ENCODE results near the gene ACOXL.

ACOXL gene

DNA sequence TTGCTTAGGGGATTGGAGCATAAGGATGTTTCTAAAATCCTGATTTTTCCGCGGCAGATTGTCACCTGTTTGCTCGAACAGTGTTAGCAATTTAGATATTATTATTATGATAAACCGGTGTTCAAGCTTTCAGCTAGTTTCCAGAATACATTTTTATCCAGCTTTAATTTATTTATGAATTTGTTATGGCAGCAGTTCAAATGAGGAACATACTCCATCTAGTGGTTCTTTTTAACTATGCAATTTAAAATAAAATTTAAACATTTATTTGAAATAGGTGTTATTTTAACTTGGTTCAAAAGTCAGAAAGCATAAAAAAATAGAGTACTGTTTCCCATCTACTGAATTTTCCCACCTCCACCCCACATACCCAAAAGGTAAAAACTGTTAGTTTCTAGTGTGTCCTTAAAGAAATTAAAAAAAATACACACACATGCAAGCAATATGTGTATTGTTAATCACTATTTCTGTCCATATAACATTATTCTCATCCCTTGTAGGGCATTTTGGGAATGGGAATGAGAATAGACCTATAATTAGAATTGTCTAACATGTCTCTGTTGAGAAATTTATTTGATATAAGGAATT lies 23.2 kb downstream of the ACOXL start:
- no peak for DNase-seq (ENCODE audit: low read depth)

DNA sequence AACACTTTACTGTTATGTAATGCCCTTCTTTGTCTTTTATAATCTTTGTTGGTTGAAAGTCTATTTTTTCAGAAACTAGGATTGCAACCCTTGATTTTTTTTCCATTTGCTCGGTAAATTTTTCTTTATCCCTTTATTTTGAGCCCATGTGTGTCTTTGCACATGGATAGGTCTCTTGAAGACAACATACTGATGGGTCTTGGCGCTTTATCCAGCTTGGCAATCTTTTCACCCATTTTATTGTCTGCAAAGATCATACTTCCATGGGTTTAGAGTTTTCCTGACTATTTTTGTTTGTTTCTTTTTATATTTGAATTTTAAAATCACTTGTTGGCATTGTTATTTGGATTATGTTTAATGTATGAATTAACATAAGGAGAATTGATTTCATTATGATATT lies 27.0 kb downstream of the ACOXL start:
- no peak for DNase-seq (ENCODE audit: low read depth)

DNA sequence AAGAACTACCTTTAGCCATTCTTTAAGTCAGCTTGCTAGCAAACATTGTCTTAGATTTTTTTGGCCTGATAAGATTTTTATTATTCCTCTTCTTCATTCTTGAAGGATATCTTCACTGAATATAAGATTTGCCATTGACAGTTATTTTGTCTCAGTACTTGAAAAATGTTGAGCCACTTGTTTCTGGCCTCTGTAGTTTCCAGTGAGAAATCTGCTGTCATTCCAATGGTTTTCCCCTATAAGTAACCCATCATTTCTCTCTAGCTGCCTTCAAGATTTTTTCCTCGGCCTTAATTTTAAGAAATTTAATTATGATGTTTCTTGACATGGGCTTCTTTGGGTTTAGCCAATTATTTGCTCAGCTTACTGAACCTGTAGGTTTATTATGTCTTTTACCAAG lies 32.6 kb downstream of the ACOXL start:
- DNase-seq (ENCODE audit: low read depth) = no peak

DNA sequence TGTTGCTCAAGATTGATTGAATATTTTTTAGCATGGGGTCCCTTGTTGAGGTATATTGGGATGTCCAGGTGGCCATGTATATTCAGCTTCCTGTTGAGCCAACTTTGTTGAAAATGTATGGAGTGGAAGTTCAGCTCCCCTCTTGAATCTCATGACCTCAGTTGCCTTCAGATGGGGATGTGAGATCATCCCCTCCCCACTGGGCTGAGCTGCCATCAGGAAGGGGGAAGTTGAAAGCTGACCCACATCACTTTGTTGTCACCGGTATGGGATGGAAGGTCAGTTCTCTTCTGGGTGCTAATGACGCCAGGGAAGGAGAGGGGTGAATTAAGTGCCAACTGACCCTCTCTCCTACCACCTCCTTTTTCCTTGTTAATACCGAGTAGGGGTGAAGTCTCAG lies 33.9 kb downstream of the ACOXL start:
- DNase-seq (ENCODE audit: low read depth) = no peak

DNA sequence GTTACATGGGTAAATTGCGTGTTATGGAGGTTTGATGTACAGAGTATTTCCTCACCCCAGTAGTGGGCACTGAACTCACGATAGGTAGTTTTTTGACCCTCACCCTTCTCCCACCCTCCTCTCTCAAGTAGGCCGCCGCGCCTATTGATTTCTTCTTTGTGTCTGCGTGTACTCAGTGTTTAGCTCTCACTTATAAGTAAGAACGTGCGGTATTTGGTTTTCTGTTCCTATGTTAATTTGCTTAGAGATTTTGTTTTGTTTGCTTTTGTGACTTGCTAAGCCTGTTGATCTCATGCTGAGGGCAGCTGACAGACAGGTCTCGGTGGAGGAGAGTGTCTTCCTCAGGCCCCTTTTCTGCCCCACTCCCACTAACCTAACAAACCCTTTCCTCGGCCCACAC lies 36.2 kb downstream of the ACOXL start:
- DNase-seq (ENCODE audit: low read depth) = no peak

DNA sequence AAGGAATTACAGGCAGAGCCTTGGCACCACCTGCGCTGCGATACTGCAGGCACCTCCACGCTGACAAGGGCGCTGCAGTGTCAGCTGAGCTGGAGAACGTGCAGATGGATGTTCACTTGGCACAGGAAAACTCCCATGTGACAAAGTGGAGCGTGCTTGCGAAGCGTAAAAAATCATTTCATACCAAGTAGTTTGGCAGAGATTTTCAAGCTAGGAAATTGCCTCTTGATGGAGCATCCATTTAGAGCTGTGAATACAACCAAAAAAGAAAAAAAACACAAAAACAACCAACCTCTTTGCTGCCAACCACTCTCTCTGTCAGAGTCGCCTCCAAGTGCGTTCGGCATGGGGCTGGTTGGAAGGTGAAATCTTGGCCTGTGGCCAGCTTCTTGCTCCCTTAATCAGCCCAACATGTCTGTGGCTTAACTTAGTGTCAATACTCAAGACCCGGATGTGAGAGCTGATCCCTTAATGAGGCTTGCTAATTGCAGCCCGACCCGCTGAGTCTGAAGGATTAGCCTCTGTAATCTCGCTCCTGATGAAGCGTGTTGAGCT lies 38.1 kb downstream of the ACOXL start:
- no peak for DNase-seq (ENCODE audit: low read depth)

DNA sequence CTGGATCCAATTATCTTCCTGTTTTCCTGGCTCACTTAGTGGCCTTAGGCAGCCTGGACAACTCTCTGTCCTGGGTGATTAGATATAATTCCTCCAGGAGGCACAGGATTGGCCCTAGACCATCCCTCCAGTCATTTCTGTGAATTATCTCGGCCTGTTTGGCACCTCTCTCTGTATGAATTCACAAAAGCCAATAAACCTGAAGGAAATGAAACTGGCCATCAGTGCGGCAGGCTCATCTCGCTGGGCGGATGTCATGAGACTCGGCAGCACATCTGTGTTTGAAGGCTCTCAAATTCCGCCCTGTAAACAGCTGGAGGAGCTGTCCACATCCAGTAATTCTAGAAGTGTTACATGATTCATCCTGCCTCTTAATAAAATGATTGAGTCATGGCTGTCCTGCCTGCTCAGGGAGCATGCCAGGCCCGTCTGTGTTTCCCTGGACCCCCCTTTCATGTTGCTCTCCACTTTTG lies 38.6 kb downstream of the ACOXL start:
- peak; percentile 9 for DNase-seq (ENCODE audit: low read depth)

DNA sequence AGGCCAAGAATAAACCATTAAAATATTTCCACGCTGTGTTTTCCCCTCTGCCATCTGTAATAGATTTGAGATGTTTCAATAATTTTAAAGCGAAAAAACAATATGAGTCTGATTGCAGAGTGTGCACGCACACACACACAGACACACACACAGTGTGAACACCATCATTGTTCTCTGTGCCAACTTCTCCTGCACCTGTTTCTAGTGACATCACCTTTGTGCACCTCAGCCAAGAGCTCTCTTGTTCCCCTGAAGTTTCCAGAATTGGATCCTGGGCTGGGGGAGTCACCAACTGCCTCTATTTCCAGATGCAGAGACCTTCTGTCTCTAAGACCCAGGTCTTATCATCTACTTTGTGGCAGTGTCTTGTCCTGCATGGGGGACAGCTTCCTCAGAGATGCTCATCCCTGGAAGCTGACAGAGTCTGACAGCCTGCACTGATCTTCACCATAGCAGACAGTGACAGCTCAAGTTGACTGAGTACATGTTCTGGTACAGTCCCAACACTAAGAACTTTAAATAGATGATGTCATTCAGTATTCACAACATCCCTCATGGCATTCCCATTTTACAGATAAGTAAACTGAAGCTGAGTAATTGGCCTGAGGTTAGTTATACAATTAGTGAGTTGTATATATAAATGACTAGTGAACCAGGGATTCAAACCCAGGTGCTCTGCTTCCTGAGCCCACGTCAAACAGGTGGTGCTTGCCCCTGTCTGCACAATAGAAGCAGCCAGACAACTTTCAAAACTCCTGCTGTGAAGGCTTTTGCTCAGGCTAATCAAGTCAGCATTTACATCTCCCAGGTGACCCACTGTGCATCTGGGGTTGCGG lies 39.4 kb downstream of the ACOXL start:
- no peak for DNase-seq (ENCODE audit: low read depth)

DNA sequence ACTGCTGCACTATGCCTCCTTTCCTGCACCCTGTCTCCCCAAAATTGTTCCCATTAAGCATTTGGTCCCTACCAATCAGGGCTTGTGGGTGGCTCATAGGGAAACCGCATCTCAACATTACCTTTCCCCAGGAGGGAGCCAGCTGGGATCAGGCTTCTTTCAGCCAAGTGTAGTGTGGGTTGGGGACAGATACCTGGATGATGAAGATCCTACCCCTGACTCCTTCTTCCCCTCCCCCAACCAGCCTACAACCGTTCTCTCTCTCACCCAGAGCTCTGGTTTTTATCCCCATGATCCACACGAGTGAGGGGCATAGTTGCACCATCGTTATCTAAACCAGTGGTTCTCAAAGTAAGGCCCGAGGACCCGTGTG lies 40.0 kb downstream of the ACOXL start:
- no peak for DNase-seq (ENCODE audit: low read depth)

DNA sequence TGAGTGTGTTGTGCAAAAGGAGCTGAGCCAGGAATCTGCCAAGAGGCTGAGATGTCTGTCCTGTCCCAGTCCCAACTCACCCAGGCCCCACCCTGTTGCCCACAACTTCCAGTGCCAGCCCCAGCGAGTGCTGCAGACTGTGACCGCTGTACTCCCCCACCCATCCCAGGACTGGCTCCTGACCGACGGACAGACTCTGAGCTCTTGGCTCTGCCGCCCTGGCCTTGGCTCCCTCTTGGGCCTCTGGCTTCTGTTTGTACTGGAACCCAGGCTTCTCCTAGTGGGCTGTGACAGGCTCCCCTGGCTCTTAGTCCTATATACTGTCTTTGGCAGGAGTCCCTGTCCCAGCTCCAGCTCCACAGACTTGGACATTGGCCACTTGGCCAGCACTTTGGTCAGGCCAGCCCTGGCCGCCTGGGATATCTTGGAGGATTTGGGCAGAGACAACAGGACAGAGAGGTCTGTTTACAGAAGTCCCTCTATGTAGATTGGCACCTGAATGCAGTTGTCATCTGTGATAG lies 41.1 kb downstream of the ACOXL start:
- no peak for DNase-seq (ENCODE audit: low read depth)

DNA sequence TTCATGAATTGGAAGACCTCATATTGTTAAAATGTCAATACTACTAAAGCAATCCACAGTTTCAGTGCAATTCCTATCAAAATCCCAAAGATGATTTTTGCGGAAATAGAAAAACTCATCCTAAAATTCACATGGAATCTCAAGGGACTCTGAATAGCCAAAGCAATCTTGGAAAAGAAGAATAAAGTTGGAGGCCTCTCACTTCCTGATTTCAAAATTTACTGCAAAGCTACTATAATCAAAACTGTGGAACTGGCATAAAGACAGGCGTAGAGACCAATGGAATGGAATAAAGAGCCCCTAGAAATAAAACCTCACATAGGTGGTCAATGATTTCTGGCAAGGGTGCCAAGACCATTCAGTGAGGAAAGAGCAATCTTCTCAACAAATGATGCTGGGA lies 42.3 kb downstream of the ACOXL start:
- DNase-seq (ENCODE audit: low read depth) = no peak

DNA sequence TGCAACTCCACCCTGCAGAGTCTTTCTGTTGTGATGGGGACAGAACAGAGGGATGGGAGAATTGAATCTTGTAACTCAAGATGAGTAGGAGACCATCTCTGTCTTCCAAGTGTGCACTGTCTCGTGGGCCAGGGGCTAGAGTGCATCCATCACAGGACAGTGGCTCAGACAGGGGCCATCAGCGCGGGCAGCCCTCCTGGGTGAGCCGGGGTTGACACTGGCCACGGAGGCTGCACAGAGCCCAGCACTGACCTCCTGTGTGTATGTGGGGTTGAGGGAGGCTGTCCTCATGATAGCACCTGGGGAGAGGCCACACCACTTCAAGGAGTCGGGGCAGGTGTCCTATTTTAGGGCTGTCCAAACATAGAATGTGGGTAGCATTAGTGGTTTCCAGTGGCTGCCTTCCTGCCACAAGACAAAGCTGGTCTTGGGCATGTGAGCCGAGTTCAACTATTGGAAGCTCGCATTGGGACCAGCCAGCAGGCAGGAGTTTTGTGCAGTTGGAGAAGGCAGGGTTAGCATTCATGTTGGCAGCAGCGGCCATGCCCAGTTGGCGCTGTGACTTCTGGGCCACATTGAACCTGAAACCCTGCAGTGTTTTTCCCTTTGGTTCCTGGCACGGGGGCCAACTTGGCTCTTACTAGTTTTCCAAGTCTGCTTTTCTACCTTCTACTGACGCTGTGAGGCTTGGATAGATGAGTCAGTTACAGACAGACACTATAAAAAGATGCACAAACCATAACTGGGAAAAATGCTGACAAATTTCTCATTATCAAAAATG lies 45.3 kb downstream of the ACOXL start:
- no peak for DNase-seq (ENCODE audit: low read depth)

DNA sequence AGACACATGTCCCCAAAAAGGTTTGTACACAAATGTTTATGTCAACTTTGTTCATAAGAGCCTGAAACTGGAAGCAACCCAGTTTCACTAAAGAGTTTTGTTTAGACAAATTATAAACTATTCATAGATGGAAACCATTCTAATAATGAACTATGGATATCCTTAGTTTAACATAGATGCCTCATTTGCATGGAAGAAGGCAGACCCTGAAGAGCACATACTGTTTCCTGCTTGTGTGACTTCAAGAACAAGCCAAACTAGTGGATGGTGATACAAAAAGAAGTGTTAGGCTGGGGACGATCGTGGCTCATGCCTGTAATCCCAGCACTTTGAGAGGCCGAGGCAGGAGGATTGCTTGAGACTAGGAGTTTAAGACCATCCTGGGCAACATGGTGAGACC lies 48.1 kb downstream of the ACOXL start:
- DNase-seq (ENCODE audit: low read depth) = no peak

DNA sequence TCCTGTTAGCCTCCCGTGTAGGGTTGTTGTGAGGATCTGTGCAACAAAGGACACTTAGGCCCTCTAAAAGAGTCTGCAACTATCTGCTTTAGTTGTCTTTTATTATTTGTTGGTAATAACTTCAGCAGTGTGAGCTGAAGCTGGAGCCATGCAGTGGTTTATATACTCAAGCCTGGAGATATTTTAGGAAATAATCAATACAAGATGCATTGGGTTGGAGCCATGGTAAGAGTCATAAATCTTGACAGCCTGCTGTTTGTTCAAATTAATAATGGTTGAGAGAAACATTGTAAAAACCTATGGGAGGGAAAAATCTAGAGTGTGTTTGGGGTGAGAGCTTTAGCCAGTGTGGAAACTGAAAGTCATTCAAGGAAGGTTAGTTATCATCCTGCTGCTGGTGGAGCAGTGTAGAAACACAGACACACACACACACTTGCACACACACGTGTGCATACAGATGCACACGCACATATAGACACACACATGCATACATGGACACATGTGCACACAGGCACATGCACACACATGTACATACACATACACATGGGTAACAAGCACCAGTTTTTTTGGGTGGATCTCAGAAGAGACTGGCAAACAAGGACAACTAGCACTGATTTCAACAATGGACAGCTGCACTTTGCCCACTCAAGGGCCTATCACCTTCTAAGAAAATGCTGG lies 51.0 kb downstream of the ACOXL start:
- no peak for DNase-seq (ENCODE audit: low read depth)

DNA sequence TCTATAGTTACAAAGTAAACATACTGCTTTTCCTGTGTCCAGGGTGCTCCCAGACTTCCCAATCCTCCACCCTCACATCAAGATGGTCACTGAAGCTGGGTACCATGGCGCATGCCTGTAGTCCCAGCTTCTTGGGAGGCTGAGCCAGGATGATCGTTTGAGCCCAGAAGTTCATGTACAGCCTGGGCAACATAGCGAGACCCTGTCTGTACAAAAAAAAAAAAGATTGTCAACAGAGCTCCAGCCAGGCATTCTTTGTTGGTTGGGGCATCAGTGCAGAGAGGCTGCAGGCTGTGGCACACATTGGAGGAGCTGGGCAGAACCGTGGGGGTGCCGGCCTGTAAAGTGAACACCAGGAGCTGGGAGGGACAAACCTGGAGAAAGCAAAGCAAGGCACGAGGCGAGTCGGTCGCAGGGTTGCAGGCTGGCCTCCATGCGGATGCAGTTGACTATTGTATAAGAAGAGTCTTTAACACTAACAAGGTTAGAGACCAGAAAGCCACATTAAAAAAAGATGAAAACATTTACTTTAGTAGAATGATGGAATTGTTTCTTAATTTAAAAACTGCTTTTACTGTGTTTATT lies 51.8 kb downstream of the ACOXL start:
- DNase-seq (ENCODE audit: low read depth) = no peak

DNA sequence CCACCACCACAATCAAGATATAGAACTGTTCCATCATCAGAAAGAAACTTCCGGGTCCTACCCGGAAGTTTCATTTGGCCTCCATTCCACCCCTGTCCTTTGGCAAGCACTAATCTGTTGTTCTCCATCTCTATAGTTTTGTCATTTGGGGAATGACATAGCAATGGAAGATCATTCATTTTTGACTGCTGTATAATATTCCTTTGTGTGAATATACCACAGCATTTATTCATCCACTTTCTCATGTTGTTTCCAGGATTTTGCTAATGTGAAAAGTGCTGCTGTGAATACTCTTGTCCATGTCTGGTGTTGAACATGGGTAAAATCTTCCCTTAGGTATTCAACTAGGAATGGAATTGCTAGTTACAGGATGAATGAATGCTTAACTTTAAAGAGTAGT lies 53.1 kb downstream of the ACOXL start:
- no peak for DNase-seq (ENCODE audit: low read depth)

DNA sequence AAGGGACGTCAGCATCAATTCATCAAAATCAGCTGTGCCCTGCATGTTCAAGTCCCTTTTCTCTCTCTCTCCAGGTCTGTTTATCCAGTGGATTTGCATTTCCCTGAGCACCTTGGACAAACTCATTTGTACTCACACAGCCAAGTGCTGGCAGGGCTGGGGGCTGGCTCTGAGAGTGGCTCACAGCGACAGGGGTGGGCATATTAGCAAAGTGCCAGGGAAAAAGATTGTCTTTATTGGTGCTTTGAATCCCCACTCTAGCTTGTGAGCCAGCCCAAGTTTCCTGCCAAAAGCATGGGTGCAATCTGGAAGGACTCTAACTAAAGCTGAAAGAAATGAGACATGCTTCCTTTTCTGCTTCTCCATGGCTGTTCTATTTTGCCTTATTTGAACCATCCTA lies 56.6 kb downstream of the ACOXL start:
- DNase-seq (ENCODE audit: low read depth) = no peak

DNA sequence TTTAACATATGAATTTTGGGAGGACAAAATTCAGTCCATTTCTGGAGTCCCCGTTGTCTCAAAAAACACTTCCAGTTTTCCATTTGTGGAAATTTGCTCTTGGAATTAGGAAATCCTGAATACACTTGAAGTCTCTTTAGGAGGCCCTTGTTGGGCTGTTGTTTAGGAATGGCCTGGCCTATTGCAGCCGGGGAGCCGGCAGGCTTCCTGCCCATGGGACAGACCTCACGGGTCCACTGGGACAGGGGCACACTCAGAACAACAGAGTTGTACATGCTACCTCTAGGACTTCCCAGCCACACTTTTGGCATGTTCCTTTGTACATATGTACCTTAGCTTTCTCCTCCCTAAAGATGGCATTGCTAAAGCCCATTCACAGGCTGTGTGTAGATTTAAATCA lies 57.3 kb downstream of the ACOXL start:
- DNase-seq (ENCODE audit: low read depth) = no peak

DNA sequence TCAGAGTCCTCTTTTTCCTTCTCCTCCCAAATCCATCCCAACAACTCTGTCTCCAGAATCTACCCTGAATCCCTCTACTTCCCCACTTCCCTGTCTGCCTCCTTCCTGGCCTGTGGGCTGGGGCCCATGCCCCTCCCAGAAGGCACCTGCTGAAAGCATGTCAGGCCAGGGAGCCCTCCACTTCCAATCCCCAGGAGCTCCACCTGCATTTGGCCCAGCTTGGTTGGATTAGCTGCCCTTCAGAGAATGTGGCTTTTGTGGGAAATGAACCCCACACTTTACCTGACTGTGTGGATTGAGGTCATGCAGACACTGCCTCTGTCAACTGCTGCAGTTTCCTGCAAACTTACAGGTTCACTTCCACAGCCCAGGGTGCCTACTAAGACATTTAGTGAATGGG lies 58.5 kb downstream of the ACOXL start:
- DNase-seq (ENCODE audit: low read depth) = no peak

DNA sequence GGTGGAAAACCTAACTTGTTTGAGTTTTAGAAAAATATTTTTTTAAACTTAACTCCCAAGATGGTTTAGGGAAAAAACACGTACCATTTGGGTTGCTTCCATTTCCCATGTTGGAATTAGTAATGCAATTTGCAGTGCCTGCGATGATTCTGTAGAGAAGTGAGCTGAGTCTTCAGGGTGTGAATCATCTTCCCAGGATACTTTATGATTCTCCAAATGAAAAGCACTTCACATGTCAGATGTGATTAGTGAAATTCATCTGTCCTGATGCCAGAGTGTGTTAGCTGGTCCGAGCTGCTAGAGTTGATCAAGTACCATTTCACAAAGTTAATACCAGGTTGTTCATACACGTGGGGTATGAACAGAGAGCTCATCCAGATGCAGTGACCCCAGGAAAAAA lies 59.1 kb downstream of the ACOXL start:
- no peak for DNase-seq (ENCODE audit: low read depth)

DNA sequence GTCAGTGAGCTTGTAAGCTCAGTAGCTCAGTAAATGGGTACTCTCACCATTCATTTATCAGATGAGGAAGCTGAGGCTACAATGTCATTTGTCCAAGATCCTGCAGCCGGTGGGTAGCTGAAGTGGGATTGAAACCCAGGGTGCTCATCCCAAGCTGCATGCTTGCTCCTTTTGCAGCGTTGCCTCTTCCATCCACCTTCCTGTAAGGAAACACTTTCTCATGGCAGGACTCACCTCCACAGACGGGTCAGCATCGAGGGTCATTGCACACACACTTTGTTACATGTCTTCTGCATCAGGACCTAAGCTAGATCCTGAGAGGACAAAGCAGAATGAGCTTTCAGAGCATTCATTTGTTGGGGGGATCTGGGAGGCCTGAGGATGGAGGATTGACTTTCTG lies 60.7 kb downstream of the ACOXL start:
- no peak for DNase-seq (ENCODE audit: low read depth)

DNA sequence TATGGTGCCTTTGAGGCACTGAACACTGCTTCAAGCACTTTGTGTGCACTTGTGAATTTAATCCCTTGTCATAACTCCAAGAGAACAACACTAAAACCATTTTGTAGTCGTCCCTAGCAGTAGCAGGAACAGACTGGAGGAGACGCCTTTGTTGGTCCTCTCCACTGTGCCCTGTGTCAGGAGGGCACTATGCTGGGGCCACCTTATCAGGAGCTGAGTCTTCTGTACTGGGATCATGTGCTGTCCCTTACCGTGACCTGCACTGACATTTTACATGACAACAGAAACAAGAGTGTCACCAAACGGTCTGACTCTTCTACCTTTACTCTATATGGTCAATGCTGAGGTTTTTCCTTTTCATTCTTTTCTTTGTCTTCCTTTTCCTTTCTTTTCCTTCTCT lies 62.0 kb downstream of the ACOXL start:
- no peak for DNase-seq (ENCODE audit: low read depth)
